HepG2 (cell line): ENCODE measurements around the gene MUCL3. TPM values are rescaled to one million over a fixed set of nuclear protein-coding genes. Genes with fewer than 3 reads are reported as not detected.

Experiments used
- ATAC-seq: fragments of 200-7000 bp; cut with Tn5 transposase; 3 replicates; pipeline ENCODE4 v1.9.1; 2020; ENCODE audit warnings: mild to moderate bottlenecking, moderate library complexity
- BruUV-seq: library from RNA; stranded (reverse); fragments of 400-500 nt; replicated peaks from 2 replicates; lab custom pipeline; 2021; lab: Mats Ljungman, UMichigan
- CTCF ChIA-PET: fragments of 300-600 bp; formaldehyde crosslinking; extraction: SDS; loops from one replicate; lab custom pipeline; 2021; ENCODE audit warnings: low total read pairs, inconsistent platforms, low intra/inter-chr PET ratio; lab: Yijun Ruan, JAX
- POLR2A ChIA-PET: fragments of 350-600 bp; sonication (Branson Sonifier 250); formaldehyde crosslinking; loops from one replicate; lab custom pipeline; 2020; ENCODE audit warnings: antibody characterized with exemption, inconsistent platforms; lab: Yijun Ruan, JAX
- DNase-seq: peaks from one replicate; pipeline ENCODE4 v3.0.0-alpha.2; 2015; ENCODE audit warnings: low spot score
- FAIRE-seq: peaks from 3 replicates; lab custom pipeline; 2011; peaks lifted over from hg19 to GRCh38; lab: Jason Lieb, UNC
- H2AFZ ChIP-seq: one replicate; pipeline ENCODE4 v1.6.1; 2011; ENCODE audit warnings: low read length, inconsistent platforms
- H3K27ac ChIP-seq: fragments of 300-600 bp; 3 replicates; pipeline ENCODE4 v1.8.0; 2011; ENCODE audit warnings: mixed run types, mild to moderate bottlenecking, mixed read lengths, low read length, inconsistent platforms; ENCODE audit not compliant: insufficient read depth; ENCODE audit errors: extremely low read length
- H3K27me3 ChIP-seq, 2 experiments: fragments of 200-600 bp in 1 of 2; 2 replicates in 1 of 2; 3 replicates in 1 of 2; pipeline versions ENCODE4 v1.6.0 to v1.8.0; 2011; ENCODE audit warnings: low read length in 2 of 2, mild to moderate bottlenecking in 2 of 2, moderate library complexity in 2 of 2, inconsistent platforms in 1 of 2; ENCODE audit not compliant: insufficient read depth in 2 of 2, control insufficient read depth in 1 of 2
- H3K36me3 ChIP-seq, 2 experiments: fragments of 200-600 bp in 1 of 2; replicated peaks in 1 of 2; 2 replicates in 1 of 2; 3 replicates in 1 of 2; pipeline versions ENCODE4 v1.5.1 to v1.8.0; 2011; ENCODE audit warnings: low read length in 2 of 2, inconsistent platforms in 1 of 2; ENCODE audit not compliant: insufficient read depth in 2 of 2, control insufficient read depth in 1 of 2
- H3K4me1 ChIP-seq: 2 replicates; pipeline ENCODE4 v1.5.1; 2012; ENCODE audit warnings: low read length, inconsistent platforms; ENCODE audit not compliant: insufficient read depth
- H3K4me2 ChIP-seq: 2 replicates; pipeline ENCODE4 v1.6.0; 2011; ENCODE audit warnings: low read depth, low read length, inconsistent platforms
- H3K4me3 ChIP-seq, 3 experiments: fragments of 200-600 bp in 1 of 3; sonication (generic), shearing (Covaris generic) in 1 of 3; replicated peaks in 1 of 3; 2 replicates each; pipeline ENCODE4 v1.5.1; 2011 to 2016; ENCODE audit warnings: low read length in 3 of 3, inconsistent platforms in 2 of 3, low read depth in 2 of 3, mild to moderate bottlenecking in 2 of 3, control low read depth in 1 of 3, mixed read lengths in 1 of 3; ENCODE audit not compliant: insufficient read depth in 1 of 3
- H3K79me2 ChIP-seq: one replicate; pipeline ENCODE4 v1.6.1; 2011; ENCODE audit warnings: low read length, inconsistent platforms; ENCODE audit not compliant: insufficient read depth
- H3K9ac ChIP-seq: 2 replicates; pipeline ENCODE4 v1.6.0; 2011; ENCODE audit warnings: mild to moderate bottlenecking, low read depth, low read length, inconsistent platforms; ENCODE audit not compliant: insufficient read depth
- H3K9me3 ChIP-seq: 2 replicates; pipeline ENCODE4 v1.5.1; 2012; ENCODE audit warnings: mild to moderate bottlenecking, low read length
- H4K20me1 ChIP-seq: 2 replicates; pipeline ENCODE4 v1.6.0; 2011; ENCODE audit warnings: inconsistent platforms, mild to moderate bottlenecking, low read length, moderate library complexity; ENCODE audit not compliant: insufficient read depth
- CEBPG ChIP-seq: IDR thresholded peaks from 2 replicates; pipeline ENCODE4 v1.6.1; 2016
- GABPA ChIP-seq, 2 experiments: IDR thresholded peaks; 2 replicates each; pipeline ENCODE4 v1.6.1; 2011 to 2016; ENCODE audit warnings: low read depth in 2 of 2, low read length in 1 of 2, missing biosample characterization in 1 of 2, missing genetic modification characterization in 1 of 2
- HMG20A ChIP-seq: IDR thresholded peaks from 2 replicates; pipeline ENCODE4 v1.6.1; 2016; ENCODE audit warnings: borderline replicate concordance
- HMGXB3 ChIP-seq: sonication (generic); formaldehyde crosslinking; IDR thresholded peaks from 2 replicates; pipeline ENCODE4 v1.4.0; 2020; ENCODE audit warnings: missing genetic modification reagents, borderline replicate concordance
- KAT7 ChIP-seq: IDR thresholded peaks from 2 replicates; pipeline ENCODE4 v1.6.1; 2018; ENCODE audit warnings: borderline replicate concordance, missing compliant biosample characterization
- KDM2A ChIP-seq: sonication (generic); formaldehyde crosslinking; IDR thresholded peaks from 2 replicates; pipeline ENCODE4 v1.4.0; 2020; ENCODE audit warnings: low read depth, missing genetic modification reagents, borderline replicate concordance
- MTF2 ChIP-seq: sonication (generic); formaldehyde crosslinking; IDR thresholded peaks from 2 replicates; pipeline ENCODE4 v1.5.0; 2020; ENCODE audit warnings: missing genetic modification reagents, borderline replicate concordance
- SRSF9 ChIP-seq: fragments of 200-400 bp; formaldehyde crosslinking; IDR thresholded peaks from 2 replicates; pipeline ENCODE4 v1.6.1; 2018; ENCODE audit warnings: borderline replicate concordance, mild to moderate bottlenecking, low read depth, low read length; ENCODE audit not compliant: insufficient read depth, poor library complexity, severe bottlenecking
- ZBTB4 ChIP-seq: sonication (generic); formaldehyde crosslinking; IDR thresholded peaks from 2 replicates; pipeline ENCODE4 v1.4.0; 2020; ENCODE audit warnings: missing genetic modification reagents, mild to moderate bottlenecking, borderline replicate concordance
- ZNF121 ChIP-seq: sonication (generic); formaldehyde crosslinking; IDR thresholded peaks from 2 replicates; pipeline ENCODE4 v1.5.0; 2020; ENCODE audit warnings: mild to moderate bottlenecking, missing genetic modification reagents
- ZNF138 ChIP-seq: sonication (generic); formaldehyde crosslinking; IDR thresholded peaks from 2 replicates; pipeline ENCODE4 v1.5.0; 2020; ENCODE audit warnings: mild to moderate bottlenecking, low read depth, missing genetic modification reagents
- in situ Hi-C: cut with HindIII; loops from 2 replicates; pipeline ENCODE4 v1.10.0; 2017; ENCODE audit warnings: low pct_unique_long_range_greater_than_20kb; ENCODE audit not compliant: extremely low pct_ligation_motif_present
- intact Hi-C: fragments of 100-400 bp; cut with micrococcal nuclease; formaldehyde crosslinking; loops from one replicate; pipeline ENCODE4 v1.10.0; 2022; ENCODE audit not compliant: unreplicated experiment
- polyA plus RNA-seq, 8 experiments: library from polyadenylated mRNA; depleted of rRNA in 3 of 8; stranded (reverse) in 7 of 8; unstranded in 1 of 8; fragments of >200 nt; fragmentation: Illumina TruSeq in 4 of 8; extraction: Trizol in 4 of 8; gene quantifications; 2 replicates each; pipeline versions ENCODE4 v1.2.1 to v1.2.3, GENCODE V29; 2011 to 2016; ENCODE audit warnings: low read depth in 4 of 8, missing spikeins in 1 of 8, mixed read lengths in 1 of 8; ENCODE audit not compliant: insufficient read depth in 1 of 8
- total RNA-seq, 5 experiments: library from RNA; depleted of rRNA; stranded (reverse); fragments of >200 nt; fragmentation: Illumina TruSeq; extraction: Trizol; gene quantifications; 2 replicates each; pipeline ENCODE4 v1.2.3, GENCODE V29; 2016; ENCODE audit warnings: low read depth in 1 of 5

MUCL3 gene
- total and polyA plus RNA-seq, 2 of the 13 experiments (the other 11 are each of a cell fraction or from before 2014, with no cell fraction given): not detected

GRCh38 chr6:30900863-30901417 lies 39.8 kb upstream of the MUCL3 start (continued):
- TF ChIP-seq ZBTB4 (CRISPR knock-in tag) (no peak), SRSF9 (no peak), HMG20A (CRISPR knock-in tag) (no peak), MTF2 (CRISPR knock-in tag) (no peak), ZNF138 (CRISPR knock-in tag) (no peak)

DNA sequence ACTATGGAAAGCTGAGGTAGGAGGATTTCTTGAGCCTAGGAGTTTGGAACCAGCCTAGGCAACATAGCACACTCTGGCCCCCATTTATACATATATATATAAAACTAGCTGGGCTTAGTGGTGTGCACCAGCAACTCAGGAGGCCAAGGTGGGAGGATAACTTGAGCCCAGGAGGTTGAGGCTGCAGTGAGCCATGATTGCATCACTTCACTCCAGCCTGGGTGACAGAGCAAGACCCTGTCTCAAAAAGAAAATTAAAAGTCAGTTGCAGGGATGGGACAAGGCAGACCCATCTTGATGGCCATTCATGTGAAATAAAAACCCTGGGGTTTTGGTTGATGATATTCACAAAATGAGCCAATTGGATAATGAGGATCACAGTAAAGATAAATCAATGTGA lies 39.3 kb upstream of the MUCL3 start:
- H3K27ac ChIP-seq: no peak overlapping the region
- no peak overlapping the region for H3K4me3 ChIP-seq
- no peaks in the 10 kb centered on the region for H3K9me3 ChIP-seq
- H3K4me2 ChIP-seq: no peak overlapping the region
- intact Hi-C loops (no loop called here), in situ Hi-C loops (no loop called here)
- no peaks in the 10 kb centered on the region for H3K27me3 ChIP-seq
- no peak for ATAC-seq
- H3K79me2 ChIP-seq: no peaks in the 10 kb centered on the region
- ChIA-PET CTCF (no interaction called here), POLR2A (interaction anchor here (1.3 kb wide), 1 partner anchor 12 kb away, joined by 3 read pairs; the partner anchor contains the start of gene VARS2)
- no TSS peak for BruUV-seq
- FAIRE-seq: no peak
- no peak overlapping the region for H2AFZ ChIP-seq
- no peak for DNase-seq
- H4K20me1 ChIP-seq: no peaks in the 10 kb centered on the region
- no peak overlapping the region for H3K9ac ChIP-seq
- H3K4me1 ChIP-seq: peaks cover 12% of the 10 kb centered on the region
- H3K36me3 ChIP-seq: peaks cover 17 to 32% of the 10 kb centered on the region in 2 experiments; a peak in 4 of 5 replicates
- TF ChIP-seq CEBPG (CRISPR knock-in tag): peak; percentile 31; the same call in 1 of the 2 replicates
- no peak for TF ChIP-seq ZNF121 (CRISPR knock-in tag)
- no peak for TF ChIP-seq KDM2A (CRISPR knock-in tag)
- TF ChIP-seq KAT7: no peak
- TF ChIP-seq GABPA (IDR thresholded peaks at IDR 0.05; ENCODE audit: low read depth, low read length): no peak
- no peak for TF ChIP-seq GABPA (CRISPR knock-in tag; IDR thresholded peaks at IDR 0.05; ENCODE audit: low read depth)
- TF ChIP-seq HMGXB3 (CRISPR knock-in tag): no peak
